ENCODE data around the gene XXYLT1.

- no peak for TF ChIP-seq CTCF (optimal IDR thresholded peaks at IDR 0.05 in 1 of 3, IDR thresholded peaks at IDR 0.05 in 1 of 3, conservative IDR thresholded peaks at IDR 0.05 in 1 of 3; ENCODE audit: extremely low read depth in 1 of 3, insufficient read depth in 2 of 3, low read length in 3 of 3)
- TF ChIP-seq EZH2 (IDR thresholded peaks at IDR 0.05; ENCODE audit: low read length): no peak
Observed at GRCh38 chr3:195123281-195123691, 147.7 kb downstream of the XXYLT1 start.
